H54 (cell line): ENCODE results near the gene SLC10A7.

Source experiments
- DNase-seq: peaks from one replicate; pipeline ENCODE4 v3.0.0; 2011; ENCODE audit warnings: low spot score, mixed read lengths; ENCODE audit not compliant: insufficient read length
- FAIRE-seq: peaks from 3 replicates; lab custom pipeline; 2011; peaks lifted over from hg19 to GRCh38; lab: Jason Lieb, UNC
- POLR2A ChIP-seq: IDR thresholded peaks from 2 replicates; pipeline ENCODE4 v1.6.1; 2011; ENCODE audit warnings: low read depth, mild to moderate bottlenecking, low read length

The SLC10A7 gene

GRCh38 chr4:146442801-146443200 lies 78.9 kb downstream of the SLC10A7 start:
- FAIRE-seq: no peak
- no peak for DNase-seq
- TF ChIP-seq POLR2A: no peak

GRCh38 chr4:146439999-146440398 lies 81.7 kb downstream of the SLC10A7 start:
- no peak for DNase-seq
- TF ChIP-seq POLR2A: no peak
- FAIRE-seq: no peak

- no peak for TF ChIP-seq POLR2A
- no peak for FAIRE-seq
- no peak for DNase-seq
These were observed 82.3 kb downstream of the SLC10A7 start for GRCh38 chr4:146439437-146439836.

GRCh38 chr4:146437778-146438177 lies 84.0 kb downstream of the SLC10A7 start:
- FAIRE-seq (no peak), DNase-seq (no peak)
- no peak for TF ChIP-seq POLR2A

- no peak for FAIRE-seq
- no peak for TF ChIP-seq POLR2A
- no peak for DNase-seq
These were observed 85.1 kb downstream of the SLC10A7 start for GRCh38 chr4:146436423-146437162.

- no peak for TF ChIP-seq POLR2A
- DNase-seq (no peak), FAIRE-seq (no peak)
These were observed 85.8 kb downstream of the SLC10A7 start for GRCh38 chr4:146435962-146436361.

GRCh38 chr4:146432065-146432464 lies 89.7 kb downstream of the SLC10A7 start:
- TF ChIP-seq POLR2A: no peak
- FAIRE-seq (no peak), DNase-seq (no peak)

- FAIRE-seq (no peak), DNase-seq (no peak)
- TF ChIP-seq POLR2A: no peak
These were observed 93.4 kb downstream of the SLC10A7 start for GRCh38 chr4:146428298-146428697.

- no peak for FAIRE-seq
- no peak for TF ChIP-seq POLR2A
- no peak for DNase-seq
These were observed 103.9 kb downstream of the SLC10A7 start for GRCh38 chr4:146417822-146418221.

GRCh38 chr4:146415829-146416228 lies 105.9 kb downstream of the SLC10A7 start:
- no peak for DNase-seq
- FAIRE-seq: no peak
- TF ChIP-seq POLR2A: no peak

- TF ChIP-seq POLR2A: no peak
- FAIRE-seq (no peak), DNase-seq (no peak)
These were observed 114.1 kb downstream of the SLC10A7 start for GRCh38 chr4:146407669-146408084.

GRCh38 chr4:146407257-146407656 lies 114.5 kb downstream of the SLC10A7 start:
- DNase-seq (no peak), FAIRE-seq (no peak)
- no peak for TF ChIP-seq POLR2A

GRCh38 chr4:146401274-146401673 lies 120.5 kb downstream of the SLC10A7 start:
- no peak for DNase-seq
- no peak for FAIRE-seq
- TF ChIP-seq POLR2A: no peak

GRCh38 chr4:146398896-146399445 lies 122.8 kb downstream of the SLC10A7 start:
- no peak for DNase-seq
- no peak for FAIRE-seq
- TF ChIP-seq POLR2A: no peak

GRCh38 chr4:146398404-146398803 lies 123.3 kb downstream of the SLC10A7 start:
- DNase-seq: no peak
- FAIRE-seq: no peak
- TF ChIP-seq POLR2A: no peak
